Anterior cingulate cortex (tissue), 58 donors: ENCODE data around the gene HMSD.
"Not testable (repeated sequence)": the region's sequence is repeated elsewhere in the genome, so short reads cannot be mapped to it uniquely, and the experiment has no call there.

Source experiments
- DNase-seq, 58 donors: peaks; one replicate each; lab custom pipeline; 2025; lab: John Stamatoyannopoulos, UW

HMSD gene

GRCh38 chr18:63949068-63949737 is at the start of gene HMSD:
HMSD (plus strand) TSS chr18:63949301; CDS start chr18:63953456, 4,155 bp downstream.
- peak in 36 of 58 donors; percentile 7 to 76 (median 44) for DNase-seq

- DNase-seq: no peak
Observed at GRCh38 chr18:63903851-63904570, 45.1 kb upstream of the HMSD start.

- DNase-seq: no peak
Observed at GRCh38 chr18:63904694-63905093, 44.4 kb upstream of the HMSD start.

- DNase-seq: no peak
Observed at GRCh38 chr18:63905361-63905760, 43.7 kb upstream of the HMSD start.

- DNase-seq: no peak
Observed at GRCh38 chr18:63906056-63906455, 43.0 kb upstream of the HMSD start.

- no peak for DNase-seq
Observed at GRCh38 chr18:63907664-63908063, 41.4 kb upstream of the HMSD start, which contains the start of gene SERPINB10. SERPINB10 (plus strand) TSS chr18:63907958; CDS start chr18:63915511, 7,553 bp downstream.

- no peak for DNase-seq
Observed at GRCh38 chr18:63908858-63909257, 40.2 kb upstream of the HMSD start.

GRCh38 chr18:63909870-63910269 is 39.2 kb upstream of the HMSD start:
- no peak for DNase-seq

GRCh38 chr18:63917817-63918216 is 31.3 kb upstream of the HMSD start:
- no peak for DNase-seq

- no peak for DNase-seq
Observed at GRCh38 chr18:63922049-63922448, 27.1 kb upstream of the HMSD start.

- no peak for DNase-seq
Observed at GRCh38 chr18:63924551-63924950, 24.6 kb upstream of the HMSD start.

- DNase-seq: no peak
Observed at GRCh38 chr18:63928331-63928730, 20.8 kb upstream of the HMSD start.

- not testable (repeated sequence) for DNase-seq
Observed at GRCh38 chr18:63929369-63929768, 19.7 kb upstream of the HMSD start.

- DNase-seq: no peak
Observed at GRCh38 chr18:63930773-63931354, 18.2 kb upstream of the HMSD start.

GRCh38 chr18:63936156-63936931 is 12.8 kb upstream of the HMSD start:
- peak in 52 of 58 donors; percentile 12 to 82 (median 50) for DNase-seq

- DNase-seq: no peak
Observed at GRCh38 chr18:63936932-63937393, 12.1 kb upstream of the HMSD start.

GRCh38 chr18:63940008-63940407 is 9.1 kb upstream of the HMSD start:
- no peak for DNase-seq

GRCh38 chr18:63940543-63941050 is 8.5 kb upstream of the HMSD start:
- DNase-seq: not testable (repeated sequence)

GRCh38 chr18:63947051-63947790 is 1.9 kb upstream of the HMSD start:
- DNase-seq: no peak

- DNase-seq: no peak
Observed at GRCh38 chr18:63951302-63951705, 2.2 kb downstream of the HMSD start.
